IPS-20b (cell line): ENCODE measurements around the gene GNG7.
"Not testable (repeated sequence)": the region's sequence is repeated elsewhere in the genome, so short reads cannot be mapped to it uniquely, and the experiment has no call there.

Experiments
- H3K27ac ChIP-seq: one replicate; pipeline ENCODE4 v1.5.1; 2013; ENCODE audit warnings: low read length
- H3K27me3 ChIP-seq: 2 replicates; pipeline ENCODE4 v1.6.1; 2013; ENCODE audit warnings: mild to moderate bottlenecking, low read length, inconsistent platforms; ENCODE audit not compliant: insufficient read depth
- H3K36me3 ChIP-seq: 2 replicates; pipeline ENCODE4 v1.6.1; 2013; ENCODE audit warnings: low read depth, mild to moderate bottlenecking, inconsistent platforms, low read length, moderate library complexity; ENCODE audit not compliant: insufficient read depth
- H3K4me1 ChIP-seq: 2 replicates; pipeline ENCODE4 v1.6.1; 2013; ENCODE audit warnings: mild to moderate bottlenecking, control low read depth, inconsistent platforms, low read length, moderate library complexity; ENCODE audit not compliant: insufficient read depth
- H3K4me3 ChIP-seq: 2 replicates; pipeline ENCODE4 v1.5.1; 2013; ENCODE audit warnings: mild to moderate bottlenecking, low read length, inconsistent platforms
- H3K9ac ChIP-seq: 2 replicates; pipeline ENCODE4 v1.6.1; 2013; ENCODE audit warnings: low read depth, mild to moderate bottlenecking, inconsistent platforms, low read length, moderate library complexity
- H3K9me3 ChIP-seq: 2 replicates; pipeline ENCODE4 v1.6.1; 2013; ENCODE audit warnings: mild to moderate bottlenecking, low read depth, low read length, inconsistent platforms; ENCODE audit not compliant: insufficient read depth

Gene GNG7

DNA sequence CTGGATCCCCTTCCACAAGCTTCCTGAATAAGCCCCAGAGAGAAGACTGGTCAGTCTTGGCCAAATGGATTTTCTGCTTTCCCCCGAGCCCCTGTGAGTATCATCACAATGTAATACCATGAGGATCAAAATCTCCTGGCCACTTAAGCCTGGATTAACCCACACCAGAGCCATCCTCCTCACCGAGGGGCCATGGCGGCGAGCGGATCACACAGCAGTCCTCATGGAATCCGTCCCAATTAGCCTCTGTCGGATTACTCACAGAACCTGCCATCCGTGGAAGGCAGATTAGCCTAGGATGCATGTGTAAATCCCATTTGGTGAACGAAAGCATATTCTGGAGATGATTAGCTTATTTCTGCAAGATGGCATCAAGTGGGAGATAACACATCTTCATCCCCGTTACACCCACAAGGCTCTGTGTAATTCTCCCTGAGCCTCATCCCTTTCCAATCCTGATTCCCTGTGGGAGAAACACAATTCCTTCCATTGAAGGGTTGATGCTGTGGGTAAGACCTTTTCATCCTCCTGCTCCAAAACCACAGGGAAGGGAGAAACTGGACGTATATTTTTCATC, 42.5 kb downstream of the GNG7 start:
- H3K36me3 ChIP-seq: no peaks in the 10 kb centered on the region
- H3K9ac ChIP-seq: no peak overlapping the region
- H3K4me3 ChIP-seq: no peak overlapping the region
- no peak overlapping the region for H3K27ac ChIP-seq
- peaks cover 8% of the 10 kb centered on the region; the same call in 1 of the 2 replicates for H3K9me3 ChIP-seq
- no peaks in the 10 kb centered on the region for H3K27me3 ChIP-seq
- no peaks in the 10 kb centered on the region for H3K4me1 ChIP-seq

GRCh38 chr19:2656533-2656932, 46.0 kb downstream of the GNG7 start:
- Histone ChIP-seq H3K4me1 (peaks cover 5% of the 10 kb centered on the region), H3K4me3 (no peak overlapping the region), H3K27ac (no peak overlapping the region), H3K27me3 (peaks cover 3% of the 10 kb centered on the region; the same call in 1 of the 2 replicates), H3K36me3 (no peaks in the 10 kb centered on the region), H3K9ac (no peak overlapping the region), H3K9me3 (no peaks in the 10 kb centered on the region)

DNA sequence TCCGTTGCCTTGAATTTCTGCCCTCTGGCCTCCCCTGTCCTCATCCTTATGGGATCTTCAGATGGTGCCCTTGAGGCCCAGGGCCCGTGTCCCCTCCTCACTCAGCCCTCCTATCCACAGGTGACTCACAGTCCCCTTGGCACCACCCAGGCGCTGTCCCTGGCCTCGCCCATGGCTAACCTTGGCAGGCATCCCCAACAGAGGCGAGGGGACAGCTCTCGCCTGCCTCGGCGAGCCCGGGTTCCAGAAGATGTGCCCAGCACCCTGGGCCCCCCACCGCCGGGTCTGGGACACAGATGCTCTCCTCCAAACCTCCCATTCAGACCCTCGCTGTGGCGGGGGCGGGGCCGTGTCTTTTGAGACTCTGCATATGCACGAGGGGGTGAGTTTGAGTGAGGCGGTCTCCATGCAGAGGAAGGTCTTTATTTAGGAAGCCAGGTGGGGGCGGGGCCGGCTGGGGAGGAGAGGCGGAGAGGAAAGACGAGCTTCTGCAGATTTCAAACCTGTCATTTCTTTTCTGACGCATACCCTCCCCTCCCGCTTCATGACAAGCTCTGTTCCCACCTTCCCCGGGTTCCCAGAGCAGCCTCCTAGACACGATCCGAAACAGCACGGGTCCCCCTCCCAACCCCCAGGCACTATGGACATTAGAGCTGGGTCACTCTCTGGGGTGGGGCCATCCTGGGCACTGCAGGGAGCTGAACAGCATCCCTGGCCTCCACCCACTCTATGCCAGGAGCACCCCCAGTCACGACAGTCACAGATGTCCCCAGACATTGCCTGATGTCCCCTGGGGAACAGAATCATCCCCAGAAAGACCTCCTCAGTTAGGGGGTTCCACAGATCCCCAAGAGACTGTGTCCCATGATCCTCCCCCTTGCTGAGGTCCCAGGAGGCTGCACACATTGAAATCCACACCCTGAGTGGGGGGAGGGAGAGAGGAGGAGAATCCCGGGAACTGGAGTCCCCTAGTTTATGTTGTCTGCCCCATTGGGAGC, 48.5 kb downstream of the GNG7 start:
- Histone ChIP-seq H3K4me3 (peak overlapping the region; percentile 59; the same call in 1 of the 2 replicates), H3K27ac (no peak overlapping the region), H3K4me1 (peaks cover 5% of the 10 kb centered on the region), H3K9ac (no peak overlapping the region), H3K27me3 (peaks cover 3% of the 10 kb centered on the region; the same call in 1 of the 2 replicates), H3K36me3 (no peaks in the 10 kb centered on the region), H3K9me3 (no peaks in the 10 kb centered on the region)

GRCh38 chr19:2653218-2653617, 49.3 kb downstream of the GNG7 start:
- no peak overlapping the region for H3K27ac ChIP-seq
- no peaks in the 10 kb centered on the region for H3K36me3 ChIP-seq
- no peak overlapping the region for H3K9ac ChIP-seq
- no peaks in the 10 kb centered on the region for H3K9me3 ChIP-seq
- no peak overlapping the region for H3K4me3 ChIP-seq
- H3K4me1 ChIP-seq: peaks cover 5% of the 10 kb centered on the region
- peaks cover 3% of the 10 kb centered on the region; the same call in 1 of the 2 replicates for H3K27me3 ChIP-seq

DNA sequence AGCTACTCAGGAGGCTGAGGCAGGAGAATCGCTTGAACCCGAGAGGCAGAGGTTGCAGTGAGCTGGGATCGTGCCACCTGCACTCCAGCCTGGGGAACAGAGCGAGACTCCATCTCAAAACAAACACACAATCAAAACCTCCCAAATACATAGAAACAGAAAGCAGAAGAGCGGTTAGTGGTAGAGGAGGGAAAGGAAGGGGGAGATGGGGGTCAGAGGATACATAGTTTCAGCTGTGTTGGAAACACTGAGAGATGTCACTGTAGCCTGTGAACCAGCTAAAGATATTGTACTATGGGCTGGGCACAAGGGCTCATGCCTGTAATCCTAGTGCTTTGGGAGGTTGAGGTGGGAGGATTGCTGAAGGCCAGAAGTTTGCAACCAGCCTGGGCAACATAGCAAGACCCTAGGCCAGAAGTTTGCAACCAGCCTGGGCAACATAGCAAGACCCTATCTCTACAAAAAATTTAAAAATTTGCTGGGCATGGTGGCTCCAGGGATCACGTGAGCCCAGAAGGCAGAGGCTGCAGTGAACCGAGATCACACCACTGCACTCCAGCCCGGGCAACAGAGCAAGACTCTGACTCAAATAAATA, 49.9 kb downstream of the GNG7 start:
- Histone ChIP-seq H3K36me3 (no peaks in the 10 kb centered on the region), H3K27ac (no peak overlapping the region), H3K27me3 (peaks cover 3% of the 10 kb centered on the region; the same call in 1 of the 2 replicates), H3K4me3 (no peak overlapping the region), H3K9ac (no peak overlapping the region), H3K9me3 (no peaks in the 10 kb centered on the region), H3K4me1 (peaks cover 5% of the 10 kb centered on the region)

DNA sequence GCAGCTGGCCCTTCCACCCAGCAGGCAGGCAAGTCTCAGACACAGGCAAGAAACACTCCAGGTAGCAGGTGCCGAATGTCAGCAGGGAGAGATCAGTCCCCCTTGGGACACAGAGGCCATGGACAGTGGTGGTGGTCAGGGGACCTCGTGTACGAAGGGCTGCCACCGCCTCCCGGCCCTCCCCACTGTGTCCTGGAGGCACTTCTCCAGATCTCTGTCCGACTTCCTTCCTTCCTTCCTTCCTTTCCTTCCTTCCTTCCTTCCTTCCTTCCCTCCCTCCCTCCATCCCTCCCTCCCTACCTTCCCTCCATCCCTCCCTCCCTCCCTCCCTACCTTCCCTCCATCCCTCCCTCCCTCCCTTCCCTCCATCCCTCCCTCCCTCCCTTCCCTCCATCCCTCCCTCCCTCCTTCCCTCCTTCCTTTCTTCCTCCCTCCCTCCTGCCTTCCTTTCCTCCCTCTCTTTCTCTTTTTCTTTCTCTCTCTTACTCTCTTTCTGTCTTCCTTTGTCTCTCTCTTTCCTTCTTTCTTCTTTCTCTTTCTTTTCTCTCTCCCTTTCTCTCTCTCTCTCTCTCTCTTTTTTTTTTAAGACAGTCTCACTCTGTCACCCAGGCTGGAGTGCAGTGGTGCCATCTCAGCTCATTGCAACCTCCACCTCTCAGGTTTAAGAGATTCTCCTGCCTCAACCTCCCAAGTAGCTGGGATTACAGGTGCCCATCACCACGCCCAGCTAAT, 51.3 kb downstream of the GNG7 start:
- not testable (repeated sequence) for H3K4me3 ChIP-seq, H3K4me1 ChIP-seq, H3K27ac ChIP-seq, H3K9me3 ChIP-seq, H3K36me3 ChIP-seq, H3K9ac ChIP-seq, H3K27me3 ChIP-seq

DNA sequence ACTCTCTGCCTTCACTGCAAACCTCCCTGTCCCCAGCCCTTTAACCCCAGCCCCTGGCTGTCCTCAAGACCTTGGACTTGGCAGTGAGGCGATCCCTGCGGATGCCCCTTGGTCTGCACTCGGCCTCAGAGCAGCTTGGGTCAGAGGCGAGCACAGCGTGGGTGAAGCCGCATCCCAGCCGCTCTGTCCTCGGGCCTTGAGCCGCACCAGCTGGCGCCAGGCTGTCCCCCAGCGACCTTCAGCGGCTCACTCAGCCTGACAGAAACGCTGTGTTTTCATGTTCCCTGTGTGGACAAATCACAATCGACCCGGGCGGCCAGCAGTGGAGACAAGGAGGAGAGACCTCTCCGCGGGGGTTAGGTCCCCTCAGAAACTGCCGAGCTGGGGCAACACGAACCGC, 52.0 kb downstream of the GNG7 start:
- H3K9ac ChIP-seq: no peak overlapping the region
- no peaks in the 10 kb centered on the region for H3K9me3 ChIP-seq
- peaks cover 5% of the 10 kb centered on the region for H3K4me1 ChIP-seq
- peaks cover 3% of the 10 kb centered on the region; the same call in 1 of the 2 replicates for H3K27me3 ChIP-seq
- H3K4me3 ChIP-seq: no peak overlapping the region
- H3K36me3 ChIP-seq: no peaks in the 10 kb centered on the region
- no peak overlapping the region for H3K27ac ChIP-seq

DNA sequence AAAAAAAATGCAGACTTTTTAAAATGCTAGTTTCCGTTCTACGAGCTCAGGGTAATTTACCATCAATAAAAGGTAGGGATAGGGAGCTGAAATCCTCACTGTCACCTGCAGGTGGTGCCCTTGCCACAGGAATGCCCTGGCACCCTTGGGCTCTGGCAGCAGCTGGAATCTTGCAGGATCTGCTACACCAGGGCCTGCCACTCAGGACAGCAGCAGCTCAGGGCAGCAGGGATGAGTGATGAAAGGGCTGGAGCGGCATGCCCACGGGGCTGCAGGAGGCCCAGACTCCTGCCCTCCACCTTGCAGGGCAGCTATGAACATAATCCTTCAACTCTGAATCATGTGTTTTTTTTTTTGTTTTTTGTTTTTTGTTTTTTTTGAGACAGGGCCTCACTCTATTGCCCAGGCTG, 54.0 kb downstream of the GNG7 start:
- Histone ChIP-seq H3K4me1 (no peaks in the 10 kb centered on the region), H3K27ac (no peak overlapping the region), H3K27me3 (no peaks in the 10 kb centered on the region), H3K9ac (no peak overlapping the region), H3K4me3 (no peak overlapping the region), H3K9me3 (no peaks in the 10 kb centered on the region), H3K36me3 (no peaks in the 10 kb centered on the region)

DNA sequence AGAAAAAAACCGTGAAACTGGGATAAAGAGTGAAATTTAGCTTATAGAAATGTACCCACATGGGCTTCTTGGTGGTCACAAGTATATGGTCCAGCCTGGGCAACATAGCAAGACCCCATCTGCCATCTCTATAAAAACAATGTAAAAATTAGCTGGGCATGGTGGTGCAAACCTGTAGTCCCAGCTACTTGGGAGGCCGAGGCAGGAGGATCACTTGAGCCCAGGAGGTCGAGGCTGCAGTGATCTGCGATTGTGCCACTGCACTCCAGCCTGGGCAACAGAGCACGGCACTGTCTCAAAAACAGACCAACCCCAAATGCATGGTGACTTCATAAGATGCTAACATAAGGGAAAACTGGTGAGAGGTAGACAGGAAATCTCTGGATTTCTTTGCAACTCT, 54.4 kb downstream of the GNG7 start:
- no peaks in the 10 kb centered on the region for H3K36me3 ChIP-seq
- no peaks in the 10 kb centered on the region for H3K9me3 ChIP-seq
- no peak overlapping the region for H3K9ac ChIP-seq
- H3K27me3 ChIP-seq: no peaks in the 10 kb centered on the region
- H3K27ac ChIP-seq: no peak overlapping the region
- H3K4me1 ChIP-seq: no peaks in the 10 kb centered on the region
- H3K4me3 ChIP-seq: no peak overlapping the region

- Histone ChIP-seq H3K9me3 (no peaks in the 10 kb centered on the region), H3K27ac (no peak overlapping the region), H3K4me1 (no peaks in the 10 kb centered on the region), H3K27me3 (no peaks in the 10 kb centered on the region), H3K4me3 (no peak overlapping the region), H3K9ac (no peak overlapping the region), H3K36me3 (no peaks in the 10 kb centered on the region)
Observed at GRCh38 chr19:2646866-2647535, 55.5 kb downstream of the GNG7 start.

DNA sequence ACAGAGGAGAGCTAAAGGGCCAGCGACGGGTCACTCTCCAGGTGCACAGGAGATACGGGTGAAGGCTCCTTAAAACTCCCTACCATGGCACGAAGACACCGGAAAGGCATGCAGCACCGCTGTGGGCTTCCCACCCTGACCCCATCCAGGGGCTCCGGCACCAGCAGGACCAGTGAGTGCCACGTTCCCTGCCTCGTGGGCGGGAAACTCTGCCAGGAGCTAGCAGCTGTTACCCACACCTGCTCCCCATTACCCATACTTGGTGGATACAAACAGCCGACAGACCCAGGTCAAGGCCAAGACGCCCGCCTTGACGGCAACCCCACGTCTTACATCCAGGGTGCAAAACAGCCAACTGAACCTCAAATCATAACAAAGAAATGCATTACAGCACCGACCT, 56.7 kb downstream of the GNG7 start:
- H3K9ac ChIP-seq: no peak overlapping the region
- no peaks in the 10 kb centered on the region for H3K36me3 ChIP-seq
- no peaks in the 10 kb centered on the region for H3K27me3 ChIP-seq
- H3K4me1 ChIP-seq: no peaks in the 10 kb centered on the region
- H3K4me3 ChIP-seq: no peak overlapping the region
- no peak overlapping the region for H3K27ac ChIP-seq
- no peaks in the 10 kb centered on the region for H3K9me3 ChIP-seq
